ENCODE data around the gene ZNF536. TPM values are rescaled to one million over a fixed set of nuclear protein-coding genes. Genes with fewer than 3 reads are reported as not detected.

The ZNF536 gene
- total and polyA plus RNA-seq, 4 donors: 0.50 to 1.2 (median 0.62) TPM; not detected in 1

- no peak for ATAC-seq (ENCODE audit: low FRiP score)
- intact Hi-C loops (cut with DNase I): no loop called here
Measured at GRCh38 chr19:30350692-30351663, 21.2 kb upstream of the ZNF536 start.

GRCh38 chr19:30351774-30352173 is 20.4 kb upstream of the ZNF536 start:
- Histone ChIP-seq H3K9me3 (ENCODE audit: control insufficient read depth, low read length) (no peaks in the 10 kb centered on the region), H3K27ac (ENCODE audit: low read depth in 1 of 2, low read length in 2 of 2) (no peak overlapping the region), H3K36me3 (ENCODE audit: control insufficient read depth in 1 of 2, insufficient read depth in 2 of 2, low read length in 1 of 2) (no peaks in the 10 kb centered on the region), H3K4me1 (ENCODE audit: control insufficient read depth in 1 of 2, insufficient read depth in 2 of 2, low read length in 2 of 2) (no peaks in the 10 kb centered on the region), H3K4me3 (ENCODE audit: low read length in 2 of 2) (no peak overlapping the region), H3K27me3 (ENCODE audit: control insufficient read depth in 1 of 2, insufficient read depth in 2 of 2, low read length in 1 of 2) (no peaks in the 10 kb centered on the region)
- WGBS, 2 donors: 71 to 73% methylated on average over 2 of the region's 2 CpGs
- DNase-seq (no peak), ATAC-seq (ENCODE audit: low FRiP score) (no peak)
- intact Hi-C loops (cut with DNase I): no loop called here

More at GRCh38 chr19:30350692-30351663, 21.2 kb upstream of the ZNF536 start:
- H3K9me3 ChIP-seq (ENCODE audit: control insufficient read depth, low read length): no peaks in the 10 kb centered on the region
- H3K27ac ChIP-seq (ENCODE audit: low read depth in 1 of 2, low read length in 2 of 2): no peak overlapping the region
- WGBS, 2 donors: 53 to 54% methylated on average over 7 of the region's 7 CpGs
- H3K4me1 ChIP-seq (ENCODE audit: control insufficient read depth in 1 of 2, insufficient read depth in 2 of 2, low read length in 2 of 2): no peaks in the 10 kb centered on the region
- DNase-seq: no peak
- no peak overlapping the region for H3K4me3 ChIP-seq (ENCODE audit: low read length in 2 of 2)
- no peaks in the 10 kb centered on the region for H3K36me3 ChIP-seq (ENCODE audit: control insufficient read depth in 1 of 2, insufficient read depth in 2 of 2, low read length in 1 of 2)
- H3K27me3 ChIP-seq (ENCODE audit: control insufficient read depth in 1 of 2, insufficient read depth in 2 of 2, low read length in 1 of 2): no peaks in the 10 kb centered on the region

- no peaks in the 10 kb centered on the region for H3K27me3 ChIP-seq (ENCODE audit: control insufficient read depth in 1 of 2, insufficient read depth in 2 of 2, low read length in 1 of 2)
- H3K4me1 ChIP-seq (ENCODE audit: control insufficient read depth in 1 of 2, insufficient read depth in 2 of 2, low read length in 2 of 2): no peaks in the 10 kb centered on the region
- no peak overlapping the region for H3K4me3 ChIP-seq (ENCODE audit: low read length in 2 of 2)
- DNase-seq (no peak), ATAC-seq (ENCODE audit: low FRiP score) (no peak)
- WGBS, 2 donors: 73 to 82% methylated on average over 13 of the region's 13 CpGs
- H3K9me3 ChIP-seq (ENCODE audit: control insufficient read depth, low read length): no peaks in the 10 kb centered on the region
- H3K27ac ChIP-seq (ENCODE audit: low read depth in 1 of 2, low read length in 2 of 2): no peak overlapping the region
- H3K36me3 ChIP-seq (ENCODE audit: control insufficient read depth in 1 of 2, insufficient read depth in 2 of 2, low read length in 1 of 2): no peaks in the 10 kb centered on the region
- intact Hi-C loops (cut with DNase I): no loop called here
Measured at GRCh38 chr19:30353394-30353945, 18.7 kb upstream of the ZNF536 start.

GRCh38 chr19:30355586-30355985 is 16.6 kb upstream of the ZNF536 start:
- intact Hi-C loops (cut with DNase I): no loop called here
- Histone ChIP-seq H3K27ac (ENCODE audit: low read depth in 1 of 2, low read length in 2 of 2) (no peak overlapping the region), H3K4me3 (ENCODE audit: low read length in 2 of 2) (no peak overlapping the region), H3K27me3 (ENCODE audit: control insufficient read depth in 1 of 2, insufficient read depth in 2 of 2, low read length in 1 of 2) (no peaks in the 10 kb centered on the region), H3K9me3 (ENCODE audit: control insufficient read depth, low read length) (no peaks in the 10 kb centered on the region), H3K36me3 (ENCODE audit: control insufficient read depth in 1 of 2, insufficient read depth in 2 of 2, low read length in 1 of 2) (no peaks in the 10 kb centered on the region), H3K4me1 (ENCODE audit: control insufficient read depth in 1 of 2, insufficient read depth in 2 of 2, low read length in 2 of 2) (no peaks in the 10 kb centered on the region)
- ATAC-seq (ENCODE audit: low FRiP score) (no peak), DNase-seq (no peak)
- WGBS, 2 donors: 76 to 89% methylated on average over 5 of the region's 5 CpGs

GRCh38 chr19:30356951-30357579 is 15.1 kb upstream of the ZNF536 start:
- ATAC-seq (ENCODE audit: low FRiP score) (no peak), DNase-seq (no peak)
- no peak overlapping the region for H3K27ac ChIP-seq (ENCODE audit: low read depth in 1 of 2, low read length in 2 of 2)
- no peaks in the 10 kb centered on the region for H3K4me1 ChIP-seq (ENCODE audit: control insufficient read depth in 1 of 2, insufficient read depth in 2 of 2, low read length in 2 of 2)
- H3K36me3 ChIP-seq (ENCODE audit: control insufficient read depth in 1 of 2, insufficient read depth in 2 of 2, low read length in 1 of 2): no peaks in the 10 kb centered on the region
- no peaks in the 10 kb centered on the region for H3K27me3 ChIP-seq (ENCODE audit: control insufficient read depth in 1 of 2, insufficient read depth in 2 of 2, low read length in 1 of 2)
- H3K4me3 ChIP-seq (ENCODE audit: low read length in 2 of 2): no peak overlapping the region
- WGBS, 2 donors: 70 to 77% methylated on average over 11 of the region's 11 CpGs
- H3K9me3 ChIP-seq (ENCODE audit: control insufficient read depth, low read length): no peaks in the 10 kb centered on the region
- intact Hi-C loops (cut with DNase I): no loop called here

GRCh38 chr19:30357580-30357954 is 14.6 kb upstream of the ZNF536 start:
- WGBS, 2 donors: 75 to 82% methylated on average over 5 of the region's 5 CpGs
- no peak overlapping the region for H3K4me3 ChIP-seq (ENCODE audit: low read length in 2 of 2)
- intact Hi-C loops (cut with DNase I): no loop called here
- no peak for DNase-seq
- ATAC-seq (ENCODE audit: low FRiP score): no peak
- no peaks in the 10 kb centered on the region for H3K4me1 ChIP-seq (ENCODE audit: control insufficient read depth in 1 of 2, insufficient read depth in 2 of 2, low read length in 2 of 2)
- H3K27me3 ChIP-seq (ENCODE audit: control insufficient read depth in 1 of 2, insufficient read depth in 2 of 2, low read length in 1 of 2): no peaks in the 10 kb centered on the region
- H3K27ac ChIP-seq (ENCODE audit: low read depth in 1 of 2, low read length in 2 of 2): no peak overlapping the region
- H3K36me3 ChIP-seq (ENCODE audit: control insufficient read depth in 1 of 2, insufficient read depth in 2 of 2, low read length in 1 of 2): no peaks in the 10 kb centered on the region
- no peaks in the 10 kb centered on the region for H3K9me3 ChIP-seq (ENCODE audit: control insufficient read depth, low read length)

GRCh38 chr19:30358319-30358718 is 13.9 kb upstream of the ZNF536 start:
- Histone ChIP-seq H3K36me3 (ENCODE audit: control insufficient read depth in 1 of 2, insufficient read depth in 2 of 2, low read length in 1 of 2) (no peaks in the 10 kb centered on the region), H3K4me1 (ENCODE audit: control insufficient read depth in 1 of 2, insufficient read depth in 2 of 2, low read length in 2 of 2) (no peaks in the 10 kb centered on the region), H3K27ac (ENCODE audit: low read depth in 1 of 2, low read length in 2 of 2) (no peak overlapping the region), H3K27me3 (ENCODE audit: control insufficient read depth in 1 of 2, insufficient read depth in 2 of 2, low read length in 1 of 2) (no peaks in the 10 kb centered on the region), H3K9me3 (ENCODE audit: control insufficient read depth, low read length) (no peaks in the 10 kb centered on the region), H3K4me3 (ENCODE audit: low read length in 2 of 2) (no peak overlapping the region)
- WGBS, 2 donors: 77 to 80% methylated on average over 3 of the region's 3 CpGs
- no peak for DNase-seq
- no peak for ATAC-seq (ENCODE audit: low FRiP score)
- intact Hi-C loops (cut with DNase I): no loop called here

GRCh38 chr19:30358821-30359580 is 13.2 kb upstream of the ZNF536 start:
- H3K4me3 ChIP-seq (ENCODE audit: low read length in 2 of 2): no peak overlapping the region
- WGBS, 2 donors: 80 to 83% methylated on average over 13 of the region's 13 CpGs
- no peaks in the 10 kb centered on the region for H3K4me1 ChIP-seq (ENCODE audit: control insufficient read depth in 1 of 2, insufficient read depth in 2 of 2, low read length in 2 of 2)
- intact Hi-C loops (cut with DNase I): no loop called here
- H3K36me3 ChIP-seq (ENCODE audit: control insufficient read depth in 1 of 2, insufficient read depth in 2 of 2, low read length in 1 of 2): no peaks in the 10 kb centered on the region
- no peak for ATAC-seq (ENCODE audit: low FRiP score)
- DNase-seq: no peak
- H3K27me3 ChIP-seq (ENCODE audit: control insufficient read depth in 1 of 2, insufficient read depth in 2 of 2, low read length in 1 of 2): no peaks in the 10 kb centered on the region
- H3K9me3 ChIP-seq (ENCODE audit: control insufficient read depth, low read length): no peaks in the 10 kb centered on the region
- H3K27ac ChIP-seq (ENCODE audit: low read depth in 1 of 2, low read length in 2 of 2): no peak overlapping the region

All from aorta (tissue), 5 donors.